Right renal pelvis (tissue), 4 donors: ENCODE results near the gene CHST15. TPM values are rescaled to one million over a fixed set of nuclear protein-coding genes. Genes with fewer than 3 reads are reported as not detected.

Experiments used
- DNase-seq, 4 donors: peaks; one replicate each; pipeline ENCODE4 v3.0.0-alpha.2; 2013; ENCODE audit warnings: low read depth in 4 of 4, low spot score in 3 of 4, missing footprints in 1 of 4
- polyA plus RNA-seq, 4 donors: library from polyadenylated mRNA; unstranded; fragments of 120-200 nt; gene quantifications; one replicate each; pipeline ENCODE4 v1.2.1, GENCODE V29; 2013; ENCODE audit not compliant: insufficient read length in 4 of 4

CHST15 gene
- polyA plus RNA-seq, 4 donors, result 17.1 to 23.5 (median 20.9) TPM

- DNase-seq, result no peak
Measured at GRCh38 chr10:124003070-124003419, 90.4 kb downstream of the CHST15 start.

GRCh38 chr10:124002391-124003069 is 90.9 kb downstream of the CHST15 start:
- no peak for DNase-seq

GRCh38 chr10:124001391-124002148 is 91.8 kb downstream of the CHST15 start:
- DNase-seq, result no peak

- no peak for DNase-seq
Measured at GRCh38 chr10:124000792-124001201, 92.6 kb downstream of the CHST15 start.

- no peak for DNase-seq
Measured at GRCh38 chr10:123999956-124000615, 93.3 kb downstream of the CHST15 start.

GRCh38 chr10:123999261-123999660 is 94.1 kb downstream of the CHST15 start:
- no peak for DNase-seq

- DNase-seq, result no peak
Measured at GRCh38 chr10:123998197-123999141, 94.9 kb downstream of the CHST15 start.

- DNase-seq, result no peak
Measured at GRCh38 chr10:123997486-123998196, 95.8 kb downstream of the CHST15 start.

- no peak for DNase-seq
Measured at GRCh38 chr10:123997013-123997412, 96.4 kb downstream of the CHST15 start.

- DNase-seq, result no peak
Measured at GRCh38 chr10:123996302-123996701, 97.1 kb downstream of the CHST15 start.

GRCh38 chr10:123995461-123996131 is 97.8 kb downstream of the CHST15 start:
- no peak for DNase-seq

GRCh38 chr10:123995082-123995460 is 98.3 kb downstream of the CHST15 start:
- DNase-seq, result no peak

- peak; percentile 63 to 84 (median 69) for DNase-seq
Measured at GRCh38 chr10:123994417-123995081, 98.8 kb downstream of the CHST15 start.

- DNase-seq, result no peak
Measured at GRCh38 chr10:123993534-123994416, 99.6 kb downstream of the CHST15 start.

- no peak for DNase-seq
Measured at GRCh38 chr10:123991611-123992570, 101.5 kb downstream of the CHST15 start.

- no peak for DNase-seq
Measured at GRCh38 chr10:123990889-123991288, 102.5 kb downstream of the CHST15 start.

GRCh38 chr10:123988694-123989093 is 104.7 kb downstream of the CHST15 start:
- DNase-seq, result no peak
